Measurements from ENCODE around the gene FRMD1.
A peak's percentile ranks its signal among the peaks of the same experiment; 100 is the strongest.

The FRMD1 gene

GRCh38 chr6:168012431-168013249 is 66.4 kb downstream of the FRMD1 start:
- TF ChIP-seq CTCF (IDR thresholded peaks at IDR 0.05; ENCODE audit: low read depth, low read length, missing control alignments): no peak
- no peaks in the 10 kb centered on the region for H3K36me3 ChIP-seq (replicated peaks)
- in situ Hi-C loops (cut with HindIII; ENCODE audit: low pct_ligation_motif_present, low sequenced_read_pairs): no loop called here

GRCh38 chr6:168011291-168011690 is 67.7 kb downstream of the FRMD1 start:
- Histone ChIP-seq H3K27me3 (replicated peaks) (no peaks in the 10 kb centered on the region), H3K27ac (no peak overlapping the region), H3K4me3 (ENCODE audit: low read depth, low read length) (no peak overlapping the region), H3K36me3 (replicated peaks) (no peaks in the 10 kb centered on the region)
- in situ Hi-C loops (cut with HindIII; ENCODE audit: low pct_ligation_motif_present, low sequenced_read_pairs): no loop called here
- no peak for TF ChIP-seq CTCF (IDR thresholded peaks at IDR 0.05; ENCODE audit: low read depth, low read length, missing control alignments)
- no peak for DNase-seq

More at GRCh38 chr6:168012431-168013249, 66.4 kb downstream of the FRMD1 start:
- Histone ChIP-seq H3K4me3 (ENCODE audit: low read depth, low read length) (no peak overlapping the region), H3K27me3 (replicated peaks) (no peaks in the 10 kb centered on the region), H3K27ac (no peak overlapping the region)
- no peak for DNase-seq

GRCh38 chr6:168009331-168009730 is 69.7 kb downstream of the FRMD1 start:
- peak; percentile 33 for DNase-seq
- in situ Hi-C loops (cut with HindIII; ENCODE audit: low pct_ligation_motif_present, low sequenced_read_pairs): no loop called here
- no peaks in the 10 kb centered on the region for H3K27me3 ChIP-seq (replicated peaks)
- H3K36me3 ChIP-seq (replicated peaks): no peaks in the 10 kb centered on the region
- H3K4me3 ChIP-seq (ENCODE audit: low read depth, low read length): no peak overlapping the region
- H3K27ac ChIP-seq: peak overlapping the region; percentile 96
- TF ChIP-seq CTCF (IDR thresholded peaks at IDR 0.05; ENCODE audit: low read depth, low read length, missing control alignments): no peak

GRCh38 chr6:168007592-168008338 is 71.2 kb downstream of the FRMD1 start:
- Histone ChIP-seq H3K27me3 (replicated peaks) (no peaks in the 10 kb centered on the region), H3K36me3 (replicated peaks) (no peaks in the 10 kb centered on the region), H3K4me3 (ENCODE audit: low read depth, low read length) (no peak overlapping the region), H3K27ac (peak overlapping the region; percentile 96)
- TF ChIP-seq CTCF (IDR thresholded peaks at IDR 0.05; ENCODE audit: low read depth, low read length, missing control alignments): no peak
- DNase-seq: peak; percentile 100
- in situ Hi-C loops (cut with HindIII; ENCODE audit: low pct_ligation_motif_present, low sequenced_read_pairs): no loop called here

- no peaks in the 10 kb centered on the region for H3K27me3 ChIP-seq (replicated peaks)
- H3K27ac ChIP-seq: no peak overlapping the region
- in situ Hi-C loops (cut with HindIII; ENCODE audit: low pct_ligation_motif_present, low sequenced_read_pairs): no loop called here
- TF ChIP-seq CTCF (IDR thresholded peaks at IDR 0.05; ENCODE audit: low read depth, low read length, missing control alignments): no peak
- DNase-seq: no peak
- H3K4me3 ChIP-seq (ENCODE audit: low read depth, low read length): no peak overlapping the region
- H3K36me3 ChIP-seq (replicated peaks): no peaks in the 10 kb centered on the region
Observed at GRCh38 chr6:168005796-168006195, 73.2 kb downstream of the FRMD1 start.

All from brain microvascular endothelial cell (primary cell).